T-cell (primary cell): ENCODE data around the gene SMG7. TPM values are rescaled to one million over a fixed set of nuclear protein-coding genes. Genes with fewer than 3 reads are reported as not detected.

Experiments used
- ATAC-seq, 4 experiments: fragments of 200-7000 bp in 3 of 4; fragments of 150-1000 bp in 1 of 4; cut with Tn5 transposase; replicated peaks in 1 of 4; 1 replicate in 3 of 4; 2 replicates in 1 of 4; pipeline ENCODE4 v1.10.0; 2021; ENCODE audit warnings: moderate library complexity in 3 of 4, mild to moderate bottlenecking in 2 of 4, moderate number of reproducible peaks in 1 of 4
- CTCF ChIA-PET, 2 donors: fragments of 300-600 bp; sonication (Branson Sonifier 250); formaldehyde crosslinking; loops; one replicate each; lab custom pipeline; 2022; ENCODE audit warnings: antibody characterized with exemption in 2 of 2; lab: Charles Lee
- POLR2A ChIA-PET, 2 donors: fragments of 300-600 bp; sonication (Branson Sonifier 250); formaldehyde crosslinking; loops; one replicate each; lab custom pipeline; 2022; ENCODE audit warnings: antibody characterized with exemption in 2 of 2; lab: Charles Lee
- DNase-seq, 35 experiments: peaks; one replicate each; pipeline versions ENCODE4 v3.0.0 to v3.0.0-alpha.2; 2013 to 2023
- H3K27ac ChIP-seq: one replicate; pipeline ENCODE4 v1.5.1; 2013; ENCODE audit warnings: low read length
- H3K27me3 ChIP-seq, 2 experiments: replicated peaks in 1 of 2; 1 replicate in 1 of 2; 2 replicates in 1 of 2; pipeline versions ENCODE4 v1.6.1 to v1.7.0; 2013; ENCODE audit warnings: low read length in 1 of 2, mixed read lengths in 1 of 2; ENCODE audit not compliant: control insufficient read depth in 2 of 2, insufficient read depth in 2 of 2; ENCODE audit errors: extremely low read depth in 1 of 2
- H3K36me3 ChIP-seq, 2 donors: 1 replicate in 1 of 2; 2 replicates in 1 of 2; pipeline versions ENCODE4 v1.6.1 to v1.7.0; 2013; ENCODE audit warnings: low read length in 1 of 2; ENCODE audit not compliant: control insufficient read depth in 2 of 2, insufficient read depth in 1 of 2; ENCODE audit errors: extremely low read depth in 1 of 2
- H3K4me1 ChIP-seq, 2 experiments: 1 replicate in 1 of 2; 2 replicates in 1 of 2; pipeline versions ENCODE4 v1.6.1 to v1.7.0; 2013; ENCODE audit warnings: low read length in 2 of 2, mixed read lengths in 1 of 2; ENCODE audit not compliant: insufficient read depth in 2 of 2, control insufficient read depth in 1 of 2; ENCODE audit errors: extremely low read depth in 1 of 2
- H3K4me3 ChIP-seq, 2 donors: 1 replicate in 1 of 2; 2 replicates in 1 of 2; pipeline versions ENCODE4 v1.5.1 to v1.7.0; 2013; ENCODE audit warnings: mild to moderate bottlenecking in 2 of 2, low read length in 1 of 2, moderate library complexity in 1 of 2; ENCODE audit not compliant: control insufficient read depth in 1 of 2; ENCODE audit errors: extremely low read depth in 1 of 2
- H3K9me3 ChIP-seq: 2 replicates; pipeline ENCODE4 v1.7.0; 2013
- H3K27ac Mint-ChIP-seq, 2 donors: one replicate each; pipeline ENCODE4 v1.8.0; 2020 to 2021; ENCODE audit warnings: mild to moderate bottlenecking in 2 of 2, mixed read lengths in 2 of 2
- H3K27me3 Mint-ChIP-seq, 2 donors: one replicate each; pipeline ENCODE4 v1.8.0; 2021 to 2022; ENCODE audit warnings: mixed read lengths in 2 of 2
- H3K36me3 Mint-ChIP-seq: one replicate; pipeline ENCODE4 v1.8.0; 2021; ENCODE audit warnings: mixed read lengths
- H3K4me1 Mint-ChIP-seq, 3 donors: one replicate each; pipeline ENCODE4 v1.8.0; 2020 to 2022; ENCODE audit warnings: mixed read lengths in 3 of 3, mild to moderate bottlenecking in 1 of 3
- H3K4me3 Mint-ChIP-seq, 3 donors: one replicate each; pipeline ENCODE4 v1.8.0; 2020 to 2022; ENCODE audit warnings: mild to moderate bottlenecking in 3 of 3, mixed read lengths in 3 of 3, moderate library complexity in 3 of 3
- H3K9me3 Mint-ChIP-seq, 3 donors: one replicate each; pipeline ENCODE4 v1.8.0; 2020 to 2022; ENCODE audit warnings: mixed read lengths in 3 of 3
- WGBS: methylation state at CpG from one replicate; pipeline ENCODE4 v1.1.5; 2013; ENCODE audit warnings: missing lambda C conversion rate; ENCODE audit not compliant: insufficient coverage; 5-methylcytosine and 5-hydroxymethylcytosine counted together
- total RNA-seq, 35 experiments: library from RNA in 6 of 35; stranded (reverse) in 6 of 35; fragments of 120-200 nt in 1 of 35; gene quantifications; one replicate each; pipeline versions ENCODE4 v1.2.1 to v1.2.4 and lab custom pipeline; 2013 to 2026

The SMG7 gene
- total RNA-seq, 5 donors from 2014 or later (not counting 1 experiment from before 2014, with no cell fraction given): 52.6 to 59.0 (median 54.6) TPM

DNA sequence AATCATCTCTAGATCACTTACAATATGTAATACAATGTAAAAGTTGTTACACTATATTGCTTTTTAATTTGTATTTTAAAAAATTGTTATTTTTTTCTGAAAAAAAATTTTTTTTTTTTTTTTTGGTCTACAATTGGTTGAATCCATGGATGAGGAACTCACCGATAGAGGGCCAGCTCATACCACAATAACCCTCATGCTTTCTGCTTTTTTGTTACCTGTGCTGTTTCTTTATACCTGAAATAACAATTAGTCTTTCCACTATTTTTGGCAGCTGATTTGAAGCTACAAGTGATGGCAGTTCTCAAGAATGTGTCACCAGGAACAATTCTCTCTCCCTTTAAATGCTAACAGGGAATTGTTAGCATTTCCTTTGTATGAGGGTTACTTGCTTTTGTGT lies 12.0 kb downstream of the SMG7 start:
- H3K27ac ChIP-seq: no peak overlapping the region
- H3K36me3 Mint-ChIP-seq: peaks cover 12% of the 10 kb centered on the region
- no peaks in the 10 kb centered on the region for H3K36me3 ChIP-seq
- peaks cover 2 to 18% of the 10 kb centered on the region in 2 experiments for H3K4me1 ChIP-seq
- no peak overlapping the region for H3K27ac Mint-ChIP-seq
- POLR2A ChIA-PET: interaction anchor here (0.6 to 0.7 kb wide), 2 partner anchors 9 to 90 kb away, joined by 3 to 5 read pairs; no protein-coding TSS in a partner anchor
- no peaks in the 10 kb centered on the region for H3K27me3 ChIP-seq
- no peaks in the 10 kb centered on the region for H3K9me3 Mint-ChIP-seq
- 86% methylated on average over 1 of the region's 1 CpG for WGBS
- CTCF ChIA-PET: interaction anchor here in 1 of 2 donors (1.2 kb wide), 1 partner anchor 56 kb away, joined by 3 read pairs; no protein-coding TSS in a partner anchor
- H3K4me3 ChIP-seq: no peak overlapping the region
- ATAC-seq (no peak), DNase-seq (no peak)
- no peaks in the 10 kb centered on the region for H3K9me3 ChIP-seq
- H3K27me3 Mint-ChIP-seq: no peaks in the 10 kb centered on the region
- H3K4me1 Mint-ChIP-seq: peaks cover 83 to 88% (median 84%) of the 10 kb centered on the region in 3 donors
- H3K4me3 Mint-ChIP-seq: no peak overlapping the region

DNA sequence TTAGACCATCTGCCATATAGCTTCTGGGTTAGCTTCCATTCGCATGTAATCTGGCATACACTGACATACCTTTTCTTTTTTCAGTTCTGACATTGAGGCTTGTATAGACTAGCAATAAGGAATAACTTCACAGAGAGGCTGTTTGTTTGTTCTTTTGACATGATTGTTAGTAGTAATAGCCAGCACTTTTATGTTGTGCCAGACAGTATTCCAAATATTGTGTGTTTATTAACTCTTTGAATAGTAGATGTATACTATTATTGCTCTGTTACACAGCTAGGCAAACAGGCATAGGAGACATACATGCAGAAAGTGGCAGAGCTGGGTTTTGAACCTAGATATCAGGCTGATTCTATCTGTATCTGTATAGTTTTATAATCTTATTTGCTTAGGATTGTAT lies 12.6 kb downstream of the SMG7 start:
- Mint-ChIP-seq H3K9me3 (no peaks in the 10 kb centered on the region), H3K27ac (no peak overlapping the region), H3K36me3 (peaks cover 12% of the 10 kb centered on the region), H3K27me3 (no peaks in the 10 kb centered on the region), H3K4me1 (peaks cover 83 to 88% (median 84%) of the 10 kb centered on the region in 3 donors), H3K4me3 (no peak overlapping the region)
- no peaks in the 10 kb centered on the region for H3K27me3 ChIP-seq
- H3K36me3 ChIP-seq: no peaks in the 10 kb centered on the region
- no CpG with 5 or more reads among the region's 1 CpG for WGBS
- no peak overlapping the region for H3K4me3 ChIP-seq
- DNase-seq: no peak
- H3K4me1 ChIP-seq: peaks cover 2 to 12% of the 10 kb centered on the region in 2 experiments
- no peak for ATAC-seq
- ChIA-PET CTCF (interaction anchor here in 1 of 2 donors (1.2 kb wide), 1 partner anchor 55 kb away, joined by 3 read pairs; no protein-coding TSS in a partner anchor), POLR2A (interaction anchor here (0.6 to 0.7 kb wide), 2 partner anchors 10 to 89 kb away, joined by 3 to 5 read pairs; no protein-coding TSS in a partner anchor)
- H3K9me3 ChIP-seq: no peaks in the 10 kb centered on the region
- H3K27ac ChIP-seq: no peak overlapping the region

GRCh38 chr1:183487674-183488442 lies 15.6 kb downstream of the SMG7 start:
- Mint-ChIP-seq H3K36me3 (peaks cover 7% of the 10 kb centered on the region), H3K4me1 (peaks cover 76 to 82% (median 76%) of the 10 kb centered on the region in 3 donors), H3K4me3 (no peak overlapping the region), H3K27me3 (no peaks in the 10 kb centered on the region), H3K9me3 (no peaks in the 10 kb centered on the region), H3K27ac (no peak overlapping the region)
- ATAC-seq: no peak
- ChIA-PET CTCF (no interaction called here), POLR2A (interaction anchor here in 1 of 2 donors (0.7 kb wide), 1 partner anchor 20 kb away, joined by 10 read pairs; no protein-coding TSS in a partner anchor)
- Histone ChIP-seq H3K36me3 (no peaks in the 10 kb centered on the region), H3K27ac (no peak overlapping the region), H3K9me3 (no peaks in the 10 kb centered on the region), H3K4me1 (peaks cover 0 to 2% of the 10 kb centered on the region in 2 experiments), H3K27me3 (no peaks in the 10 kb centered on the region), H3K4me3 (no peak overlapping the region)
- no peak for DNase-seq
- WGBS: 100% methylated on average over 1 of the region's 2 CpGs

- Mint-ChIP-seq H3K4me1 (peaks cover 71 to 75% (median 74%) of the 10 kb centered on the region in 3 donors), H3K36me3 (peaks cover 7% of the 10 kb centered on the region), H3K27ac (no peak overlapping the region), H3K27me3 (no peaks in the 10 kb centered on the region), H3K9me3 (no peaks in the 10 kb centered on the region), H3K4me3 (no peak overlapping the region)
- Histone ChIP-seq H3K4me1 (peaks cover 2 to 9% of the 10 kb centered on the region in 2 experiments), H3K27me3 (no peaks in the 10 kb centered on the region), H3K36me3 (no peaks in the 10 kb centered on the region), H3K27ac (no peak overlapping the region), H3K9me3 (no peaks in the 10 kb centered on the region), H3K4me3 (no peak overlapping the region)
- POLR2A ChIA-PET: no interaction called here
- ATAC-seq: no peak
- WGBS: 100% methylated on average over 1 of the region's 5 CpGs
- DNase-seq: no peak
- CTCF ChIA-PET: no interaction called here
Observed at GRCh38 chr1:183490932-183491331, 18.6 kb downstream of the SMG7 start.

- Mint-ChIP-seq H3K4me1 (peaks cover 72 to 80% (median 78%) of the 10 kb centered on the region in 3 donors), H3K27me3 (no peaks in the 10 kb centered on the region), H3K9me3 (no peaks in the 10 kb centered on the region), H3K4me3 (no peak overlapping the region), H3K27ac (no peak overlapping the region), H3K36me3 (no peaks in the 10 kb centered on the region)
- POLR2A ChIA-PET: no interaction called here
- ATAC-seq (no peak), DNase-seq (no peak)
- H3K36me3 ChIP-seq: no peaks in the 10 kb centered on the region
- peaks cover 10 to 21% of the 10 kb centered on the region in 2 experiments for H3K4me1 ChIP-seq
- no peaks in the 10 kb centered on the region for H3K9me3 ChIP-seq
- no peak overlapping the region for H3K4me3 ChIP-seq
- 93% methylated on average over 5 of the region's 12 CpGs for WGBS
- no peak overlapping the region for H3K27ac ChIP-seq
- no peaks in the 10 kb centered on the region for H3K27me3 ChIP-seq
- CTCF ChIA-PET: no interaction called here
Observed at GRCh38 chr1:183493540-183494245, 21.4 kb downstream of the SMG7 start.

DNA sequence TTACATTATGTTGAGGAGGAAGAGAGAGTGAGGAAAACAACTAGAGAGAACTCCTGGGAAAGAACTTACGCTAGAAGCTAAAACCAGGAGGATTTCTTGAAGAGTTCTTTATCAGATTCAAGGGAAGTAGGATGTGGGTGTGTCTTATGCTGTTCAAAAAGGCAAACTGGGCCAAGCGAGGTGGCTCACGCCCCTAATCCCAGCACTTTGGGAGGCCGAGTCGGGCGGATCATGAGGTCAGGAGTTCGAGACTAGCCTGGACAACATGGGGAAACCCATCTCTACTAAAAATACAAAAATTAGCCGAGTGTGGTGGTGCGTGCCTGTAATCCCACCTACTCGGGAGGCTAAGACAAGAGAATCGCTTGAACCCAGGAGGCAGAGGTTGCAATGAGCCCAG lies 23.1 kb downstream of the SMG7 start:
- Histone ChIP-seq H3K9me3 (no peaks in the 10 kb centered on the region), H3K27ac (no peak overlapping the region), H3K36me3 (no peaks in the 10 kb centered on the region), H3K4me1 (peaks cover 19 to 24% of the 10 kb centered on the region in 2 experiments), H3K4me3 (no peak overlapping the region), H3K27me3 (no peaks in the 10 kb centered on the region)
- ATAC-seq (no peak), DNase-seq (no peak)
- Mint-ChIP-seq H3K27ac (no peak overlapping the region), H3K9me3 (no peaks in the 10 kb centered on the region), H3K36me3 (no peaks in the 10 kb centered on the region), H3K4me1 (peaks cover 73 to 79% (median 78%) of the 10 kb centered on the region in 3 donors), H3K27me3 (no peaks in the 10 kb centered on the region), H3K4me3 (no peak overlapping the region)
- CTCF ChIA-PET: interaction anchor here in 1 of 2 donors (1.2 kb wide), 1 partner anchor 27 kb away, joined by 3 read pairs; no protein-coding TSS in a partner anchor
- 100% methylated on average over 6 of the region's 11 CpGs for WGBS
- POLR2A ChIA-PET: no interaction called here
